PC-3 (cell line): Measurements from ENCODE around the gene ATG13. TPM values are rescaled to one million over a fixed set of nuclear protein-coding genes. Genes with fewer than 3 reads are reported as not detected.
A peak's percentile ranks its signal among the peaks of the same experiment; 100 is the strongest.

ENCODE experiments used
- ATAC-seq: fragments of 200-7000 bp; cut with Tn5 transposase; 2 replicates; pipeline ENCODE4 v1.9.1; 2020; ENCODE audit warnings: mild to moderate bottlenecking, moderate library complexity
- BruUV-seq: library from RNA; stranded (reverse); fragments of 400-500 nt; replicated peaks from 2 replicates; lab custom pipeline; 2021; lab: Mats Ljungman, UMichigan
- CTCF ChIA-PET: fragments of 300-600 bp; sonication (Branson Sonifier 250); formaldehyde crosslinking; loops from one replicate; lab custom pipeline; 2022; ENCODE audit warnings: antibody characterized with exemption; lab: Charles Lee
- POLR2A ChIA-PET: fragments of 300-600 bp; sonication (Branson Sonifier 250); formaldehyde crosslinking; loops from one replicate; lab custom pipeline; 2022; ENCODE audit warnings: antibody characterized with exemption; ENCODE audit not compliant: unreplicated experiment; lab: Charles Lee
- DNase-seq: peaks from one replicate; pipeline ENCODE4 v3.0.0-alpha.2; 2015
- H2AFZ ChIP-seq: fragments of 300-600 bp; sonication (generic); 2 replicates; pipeline ENCODE4 v1.6.0; 2016; ENCODE audit warnings: antibody characterized with exemption, low read length
- H3F3A ChIP-seq: fragments of 300-600 bp; sonication (generic); one replicate; pipeline ENCODE4 v1.6.0; 2017; ENCODE audit warnings: antibody characterized with exemption, low read length, control low read depth, mild to moderate bottlenecking; ENCODE audit not compliant: unreplicated experiment
- H3K27ac ChIP-seq: fragments of 300-600 bp; sonication (generic); 2 replicates; pipeline ENCODE4 v1.5.1; 2016; ENCODE audit warnings: mild to moderate bottlenecking, low read length
- H3K27me3 ChIP-seq: fragments of 300-600 bp; sonication (generic); 2 replicates; pipeline ENCODE4 v1.6.1; 2016; ENCODE audit warnings: low read length, mixed read lengths
- H3K36me3 ChIP-seq: fragments of 300-600 bp; sonication (generic); 2 replicates; pipeline ENCODE4 v1.6.1; 2016; ENCODE audit warnings: low read depth, mixed run types, low read length, mixed read lengths
- H3K4me1 ChIP-seq: fragments of 300-600 bp; sonication (generic); 2 replicates; pipeline ENCODE4 v1.5.1; 2016; ENCODE audit warnings: low read length; ENCODE audit not compliant: insufficient read depth
- H3K4me2 ChIP-seq: fragments of 300-600 bp; sonication (generic); 2 replicates; pipeline ENCODE4 v1.6.0; 2016; ENCODE audit warnings: low read length
- H3K4me3 ChIP-seq: fragments of 300-600 bp; sonication (generic); 2 replicates; pipeline ENCODE4 v1.5.1; 2016; ENCODE audit warnings: mild to moderate bottlenecking, low read length, mixed read lengths
- H3K79me2 ChIP-seq: fragments of 300-600 bp; sonication (generic); 2 replicates; pipeline ENCODE4 v1.6.1; 2017; ENCODE audit warnings: low read length, mixed read lengths
- H3K9ac ChIP-seq: fragments of 300-600 bp; sonication (generic); 2 replicates; pipeline ENCODE4 v1.6.0; 2016; ENCODE audit warnings: mild to moderate bottlenecking, low read length
- H3K9me2 ChIP-seq: fragments of 300-600 bp; sonication (generic); replicated peaks from 2 replicates; pipeline ENCODE4 v1.6.1; 2016; ENCODE audit warnings: mixed run types, low read length, mixed read lengths
- H3K9me3 ChIP-seq: fragments of 300-600 bp; sonication (generic); 2 replicates; pipeline ENCODE4 v1.6.1; 2016; ENCODE audit warnings: low read length, mixed read lengths
- H4K20me1 ChIP-seq: fragments of 300-600 bp; sonication (generic); 2 replicates; pipeline ENCODE4 v1.6.1; 2016; ENCODE audit warnings: low read length, mixed read lengths
- EZH2 ChIP-seq: fragments of 300-600 bp; sonication (generic); IDR thresholded peaks from one replicate; pipeline ENCODE4 v1.6.1; 2017; ENCODE audit warnings: antibody characterized with exemption, mild to moderate bottlenecking, low read length; ENCODE audit not compliant: unreplicated experiment
- EZH2phosphoT487 ChIP-seq: fragments of 300-600 bp; sonication (generic); IDR thresholded peaks from 2 replicates; pipeline ENCODE4 v1.6.1; 2018; ENCODE audit warnings: mild to moderate bottlenecking, antibody characterized with exemption, low read length, borderline replicate concordance
- intact Hi-C: fragments of 100-400 bp; cut with micrococcal nuclease; formaldehyde crosslinking; loops from 2 replicates; pipeline ENCODE4 v1.9.0; 2023
- total RNA-seq: library from RNA; depleted of rRNA; stranded (reverse); fragments of >200 nt; gene quantifications from 2 replicates; pipeline ENCODE4 v1.2.3, GENCODE V29; 2014
- TF ChIP-seq, protein P1 (sequence below): fragments of 300-600 bp; sonication (generic); conservative IDR thresholded peaks from 2 replicates; pipeline ENCODE4 v1.5.1; 2017; ENCODE audit warnings: antibody characterized with exemption, low read depth, mild to moderate bottlenecking, low read length

Gene ATG13
- total RNA-seq, 1 experiment from 2014 or later: 95.0 TPM

DNA sequence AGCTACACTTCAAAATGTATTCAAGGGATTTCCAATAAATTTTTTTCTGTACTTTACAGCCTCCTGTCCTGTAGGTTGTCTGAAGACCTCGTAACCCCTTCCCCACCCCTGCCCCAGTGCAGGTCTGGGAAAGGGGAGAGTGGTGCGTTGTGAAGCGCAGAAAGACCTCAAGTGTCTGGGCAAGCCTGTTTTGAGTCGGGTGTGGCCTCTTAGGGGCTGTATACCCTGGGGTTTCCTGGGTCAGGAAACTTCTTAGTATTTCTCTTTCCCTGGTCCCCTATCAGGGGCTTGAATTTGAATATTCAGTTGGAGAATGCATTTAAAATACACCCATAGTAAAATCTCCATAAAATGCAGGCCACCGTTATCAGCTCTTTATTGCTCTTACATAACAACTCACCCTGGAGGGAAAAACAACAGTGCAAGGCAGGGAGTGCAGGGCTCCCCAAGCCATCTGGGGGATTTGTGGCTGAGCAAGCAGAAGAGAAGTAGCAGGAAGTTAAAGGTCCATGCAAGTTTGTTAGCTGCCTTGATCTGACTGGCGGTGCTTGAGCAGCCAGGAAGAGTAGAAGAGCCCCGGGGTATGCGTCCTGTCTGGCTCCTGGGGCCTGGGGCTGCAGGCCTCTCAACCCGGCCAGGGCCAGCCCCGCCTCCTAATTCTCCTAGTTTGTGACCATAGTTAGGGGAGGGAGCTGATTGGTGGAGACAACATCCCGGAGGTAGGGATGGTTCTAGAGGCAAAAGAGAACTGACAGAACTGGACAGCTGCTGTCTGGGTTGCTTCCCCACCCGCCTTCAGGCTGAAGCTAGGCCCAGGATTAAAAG lies 57.3 kb downstream of the ATG13 start:
- Histone ChIP-seq H4K20me1 (no peaks in the 10 kb centered on the region), H3K79me2 (no peaks in the 10 kb centered on the region), H3K27ac (peak overlapping the region; percentile 38), H3K4me3 (no peak overlapping the region), H2AFZ (no peak overlapping the region), H3K9me3 (no peaks in the 10 kb centered on the region), H3K4me1 (peaks cover 13% of the 10 kb centered on the region), H3F3A (no peaks in the 10 kb centered on the region), H3K36me3 (peaks cover 11% of the 10 kb centered on the region), H3K9ac (no peak overlapping the region), H3K4me2 (no peak overlapping the region), H3K27me3 (no peaks in the 10 kb centered on the region), H3K9me2 (no peaks in the 10 kb centered on the region)
- CTCF ChIA-PET: interaction anchor here (0.7 kb wide), 1 partner anchor 26 kb away, joined by 3 read pairs; the partner anchor contains the start of genes ARHGAP1 and ZNF408
- ATAC-seq: no peak; the same call in none of the 2 replicates
- POLR2A ChIA-PET: interaction anchor here (0.6 kb wide), 1 partner anchor 828 kb away, joined by 3 read pairs; no protein-coding TSS in a partner anchor
- intact Hi-C loops: loop anchor here (5.0 to 10.0 kb wide), 2 partner anchors 80 to 133 kb away; no protein-coding TSS in a partner anchor
- DNase-seq: no peak
- BruUV-seq: no TSS peak
- TF ChIP-seq EZH2phosphoT487: no peak
- TF ChIP-seq EZH2: no peak
- TF ChIP-seq, protein P1, sequence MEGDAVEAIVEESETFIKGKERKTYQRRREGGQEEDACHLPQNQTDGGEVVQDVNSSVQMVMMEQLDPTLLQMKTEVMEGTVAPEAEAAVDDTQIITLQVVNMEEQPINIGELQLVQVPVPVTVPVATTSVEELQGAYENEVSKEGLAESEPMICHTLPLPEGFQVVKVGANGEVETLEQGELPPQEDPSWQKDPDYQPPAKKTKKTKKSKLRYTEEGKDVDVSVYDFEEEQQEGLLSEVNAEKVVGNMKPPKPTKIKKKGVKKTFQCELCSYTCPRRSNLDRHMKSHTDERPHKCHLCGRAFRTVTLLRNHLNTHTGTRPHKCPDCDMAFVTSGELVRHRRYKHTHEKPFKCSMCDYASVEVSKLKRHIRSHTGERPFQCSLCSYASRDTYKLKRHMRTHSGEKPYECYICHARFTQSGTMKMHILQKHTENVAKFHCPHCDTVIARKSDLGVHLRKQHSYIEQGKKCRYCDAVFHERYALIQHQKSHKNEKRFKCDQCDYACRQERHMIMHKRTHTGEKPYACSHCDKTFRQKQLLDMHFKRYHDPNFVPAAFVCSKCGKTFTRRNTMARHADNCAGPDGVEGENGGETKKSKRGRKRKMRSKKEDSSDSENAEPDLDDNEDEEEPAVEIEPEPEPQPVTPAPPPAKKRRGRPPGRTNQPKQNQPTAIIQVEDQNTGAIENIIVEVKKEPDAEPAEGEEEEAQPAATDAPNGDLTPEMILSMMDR: no peak

DNA sequence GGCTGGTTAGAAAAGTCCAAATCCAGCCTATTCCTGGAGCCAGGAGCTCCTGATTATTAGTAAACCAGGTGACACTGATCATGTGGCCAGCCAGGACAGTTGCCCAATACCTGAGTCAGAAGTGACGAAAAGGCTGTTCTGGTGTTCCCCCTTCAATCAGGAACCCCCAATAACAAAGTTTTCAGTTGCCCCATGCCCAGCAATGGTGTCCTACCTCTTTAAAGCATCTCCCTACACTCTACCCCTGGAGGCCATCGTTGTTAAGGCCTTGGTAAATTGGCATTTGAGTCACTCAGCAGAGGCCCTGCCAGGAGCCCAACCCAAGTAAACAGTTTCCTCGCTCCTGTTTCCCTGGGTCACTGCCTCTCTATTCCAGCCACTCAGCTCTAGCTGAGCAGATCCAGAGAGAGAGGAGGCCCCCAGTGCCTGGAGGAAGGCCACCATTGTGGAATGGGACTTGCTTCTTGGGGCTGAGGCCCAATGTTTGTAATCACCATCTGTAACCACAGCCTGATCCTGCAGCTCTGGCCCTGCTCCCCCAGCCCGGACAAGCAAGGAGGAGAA lies 58.0 kb downstream of the ATG13 start:
- intact Hi-C loops: loop anchor here (5.0 to 10.0 kb wide), 2 partner anchors 79 to 132 kb away; no protein-coding TSS in a partner anchor
- Histone ChIP-seq H3K27me3 (no peaks in the 10 kb centered on the region), H3K4me1 (peaks cover 13% of the 10 kb centered on the region), H3F3A (no peaks in the 10 kb centered on the region), H3K27ac (peak overlapping the region; percentile 38), H2AFZ (no peak overlapping the region), H3K4me2 (0 out of 2 replicates have a peak overlapping the region, but pooled peaks have one; percentile 13), H3K79me2 (no peaks in the 10 kb centered on the region), H3K9me2 (no peaks in the 10 kb centered on the region), H3K9me3 (no peaks in the 10 kb centered on the region), H3K36me3 (peaks cover 8% of the 10 kb centered on the region; the same call in 1 of the 2 replicates), H3K4me3 (no peak overlapping the region), H4K20me1 (no peaks in the 10 kb centered on the region), H3K9ac (no peak overlapping the region)
- BruUV-seq: TSS peak; percentile 4
- peak; percentile 72 for DNase-seq
- ChIA-PET POLR2A (interaction anchor here (0.6 kb wide), 1 partner anchor 829 kb away, joined by 3 read pairs; no protein-coding TSS in a partner anchor), CTCF (interaction anchor here (0.7 kb wide), 1 partner anchor 25 kb away, joined by 3 read pairs; the partner anchor contains the start of genes ARHGAP1 and ZNF408)
- peak; percentile 94 for ATAC-seq
- TF ChIP-seq EZH2 (no peak), EZH2phosphoT487 (no peak)
- TF ChIP-seq, protein P1: no peak
